GM12878 (cell line): Measurements from ENCODE around the gene FANCD2OS.
"Not testable (repeated sequence)": the region's sequence is repeated elsewhere in the genome, so short reads cannot be mapped to it uniquely, and the experiment has no call there.

Source experiments
- ATF2 ChIP-seq: IDR thresholded peaks from 2 replicates; pipeline ENCODE4 v1.6.1; 2012; ENCODE audit warnings: low read length, inconsistent platforms
- BRCA1 ChIP-seq: IDR thresholded peaks from 2 replicates; pipeline ENCODE4 v1.6.1; 2011; ENCODE audit warnings: low read depth, low read length, improper control_type of control experiment
- ESRRA ChIP-seq: IDR thresholded peaks from 2 replicates; pipeline ENCODE4 v1.6.1; 2012; ENCODE audit warnings: mild to moderate bottlenecking, low read length, improper control_type of control experiment
- EZH2 ChIP-seq: IDR thresholded peaks from 2 replicates; pipeline ENCODE4 v1.6.1; 2012; ENCODE audit warnings: low read depth, mild to moderate bottlenecking, control low read depth, inconsistent platforms, low read length, borderline replicate concordance; ENCODE audit not compliant: control insufficient read depth
- SP1 ChIP-seq: IDR thresholded peaks from one replicate; pipeline ENCODE4 v1.6.1; 2011; ENCODE audit warnings: low read depth, low read length
- TCF7 ChIP-seq: IDR thresholded peaks from 2 replicates; pipeline ENCODE4 v1.6.1; 2014; ENCODE audit warnings: antibody characterized with exemption, borderline replicate concordance
- ZZZ3 ChIP-seq: IDR thresholded peaks from 2 replicates; pipeline ENCODE4 v1.6.1; 2011; ENCODE audit warnings: low read depth; ENCODE audit not compliant: control insufficient read depth, insufficient read length
- TF ChIP-seq, protein P1 (sequence below): IDR thresholded peaks from 2 replicates; pipeline ENCODE4 v1.6.1; 2012; ENCODE audit warnings: low read depth, low read length, improper control_type of control experiment
- TF ChIP-seq, protein P2 (sequence below), 3 experiments: IDR thresholded peaks in 2 of 3; conservative IDR thresholded peaks in 1 of 3; 2 replicates each; pipeline ENCODE4 v1.5.1; 2011; ENCODE audit warnings: low read depth in 3 of 3, low read length in 3 of 3, mild to moderate bottlenecking in 3 of 3, control low read depth in 2 of 3, moderate library complexity in 2 of 3, inconsistent platforms in 1 of 3, mixed read lengths in 1 of 3; ENCODE audit not compliant: control insufficient read depth in 2 of 3, insufficient read depth in 1 of 3; ENCODE audit errors: extremely low read depth in 1 of 3

GRCh38 chr3:10070077-10070476, 38.0 kb downstream of the FANCD2OS start:
- TF ChIP-seq, protein P1, sequence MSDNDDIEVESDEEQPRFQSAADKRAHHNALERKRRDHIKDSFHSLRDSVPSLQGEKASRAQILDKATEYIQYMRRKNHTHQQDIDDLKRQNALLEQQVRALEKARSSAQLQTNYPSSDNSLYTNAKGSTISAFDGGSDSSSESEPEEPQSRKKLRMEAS: not testable (repeated sequence)
- TF ChIP-seq TCF7, EZH2, ATF2, BRCA1, ESRRA, SP1, ZZZ3: not testable (repeated sequence)
- TF ChIP-seq, protein P2, sequence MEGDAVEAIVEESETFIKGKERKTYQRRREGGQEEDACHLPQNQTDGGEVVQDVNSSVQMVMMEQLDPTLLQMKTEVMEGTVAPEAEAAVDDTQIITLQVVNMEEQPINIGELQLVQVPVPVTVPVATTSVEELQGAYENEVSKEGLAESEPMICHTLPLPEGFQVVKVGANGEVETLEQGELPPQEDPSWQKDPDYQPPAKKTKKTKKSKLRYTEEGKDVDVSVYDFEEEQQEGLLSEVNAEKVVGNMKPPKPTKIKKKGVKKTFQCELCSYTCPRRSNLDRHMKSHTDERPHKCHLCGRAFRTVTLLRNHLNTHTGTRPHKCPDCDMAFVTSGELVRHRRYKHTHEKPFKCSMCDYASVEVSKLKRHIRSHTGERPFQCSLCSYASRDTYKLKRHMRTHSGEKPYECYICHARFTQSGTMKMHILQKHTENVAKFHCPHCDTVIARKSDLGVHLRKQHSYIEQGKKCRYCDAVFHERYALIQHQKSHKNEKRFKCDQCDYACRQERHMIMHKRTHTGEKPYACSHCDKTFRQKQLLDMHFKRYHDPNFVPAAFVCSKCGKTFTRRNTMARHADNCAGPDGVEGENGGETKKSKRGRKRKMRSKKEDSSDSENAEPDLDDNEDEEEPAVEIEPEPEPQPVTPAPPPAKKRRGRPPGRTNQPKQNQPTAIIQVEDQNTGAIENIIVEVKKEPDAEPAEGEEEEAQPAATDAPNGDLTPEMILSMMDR (IDR thresholded peaks at IDR 0.05 in 2 of 3, conservative IDR thresholded peaks at IDR 0.05 in 1 of 3; ENCODE audit: control insufficient read depth in 2 of 3, extremely low read depth in 1 of 3, insufficient read depth in 1 of 3, low read depth in 3 of 3, low read length in 3 of 3): not testable (repeated sequence)
